ENCODE results near the gene MYCL. TPM values are rescaled to one million over a fixed set of nuclear protein-coding genes. Genes with fewer than 3 reads are reported as not detected.

Gene MYCL
- polyA plus RNA-seq, 1 experiment, result 0.77 TPM

- ChIA-PET CTCF (interaction anchor here (1.1 to 1.3 kb wide), 3 partner anchors 11 to 175 kb away, joined by 3 to 5 read pairs (median 4); partner anchors contain the start of gene MYCL), POLR2A (no interaction called here)
- no peak for DNase-seq (ENCODE audit: low read depth, low spot score)
- no peaks in the 10 kb centered on the region for H3K9me3 ChIP-seq (ENCODE audit: control insufficient read depth, insufficient read depth, low read length)
- no peak overlapping the region for H3K27ac ChIP-seq (ENCODE audit: low read depth, low read length)
- no peaks in the 10 kb centered on the region for H3K27me3 ChIP-seq (ENCODE audit: control insufficient read depth, insufficient read depth, low read length)
- no peak overlapping the region for H3K4me3 ChIP-seq (ENCODE audit: low read depth, low read length)
- TF ChIP-seq CTCF (IDR thresholded peaks at IDR 0.05; ENCODE audit: low read depth, low read length), result no peak
Observed at GRCh38 chr1:39857126-39857878, 44.4 kb downstream of the MYCL start.

- Histone ChIP-seq H3K27me3 (ENCODE audit: control insufficient read depth, insufficient read depth, low read length) (no peaks in the 10 kb centered on the region), H3K9me3 (ENCODE audit: control insufficient read depth, insufficient read depth, low read length) (no peaks in the 10 kb centered on the region), H3K27ac (ENCODE audit: low read depth, low read length) (no peak overlapping the region), H3K4me3 (ENCODE audit: low read depth, low read length) (no peak overlapping the region)
- ChIA-PET CTCF (no interaction called here), POLR2A (no interaction called here)
- TF ChIP-seq CTCF (IDR thresholded peaks at IDR 0.05; ENCODE audit: low read depth, low read length), result no peak
- DNase-seq (ENCODE audit: low read depth, low spot score), result no peak
Observed at GRCh38 chr1:39854738-39855137, 47.0 kb downstream of the MYCL start.

- Histone ChIP-seq H3K27ac (ENCODE audit: low read depth, low read length) (no peak overlapping the region), H3K4me3 (ENCODE audit: low read depth, low read length) (no peak overlapping the region), H3K9me3 (ENCODE audit: control insufficient read depth, insufficient read depth, low read length) (no peaks in the 10 kb centered on the region), H3K27me3 (ENCODE audit: control insufficient read depth, insufficient read depth, low read length) (no peaks in the 10 kb centered on the region)
- ChIA-PET POLR2A (no interaction called here), CTCF (no interaction called here)
- TF ChIP-seq CTCF (IDR thresholded peaks at IDR 0.05; ENCODE audit: low read depth, low read length), result no peak
- no peak for DNase-seq (ENCODE audit: low read depth, low spot score)
Observed at GRCh38 chr1:39854314-39854713, 47.4 kb downstream of the MYCL start.

- CTCF ChIA-PET, result interaction anchor here (1.2 kb wide), 1 partner anchor 179 kb away, joined by 3 read pairs; no protein-coding TSS in a partner anchor
- no peak for DNase-seq (ENCODE audit: low read depth, low spot score)
- H3K27ac ChIP-seq (ENCODE audit: low read depth, low read length), result no peak overlapping the region
- H3K9me3 ChIP-seq (ENCODE audit: control insufficient read depth, insufficient read depth, low read length), result no peaks in the 10 kb centered on the region
- POLR2A ChIA-PET, result no interaction called here
- no peak for TF ChIP-seq CTCF (IDR thresholded peaks at IDR 0.05; ENCODE audit: low read depth, low read length)
- H3K27me3 ChIP-seq (ENCODE audit: control insufficient read depth, insufficient read depth, low read length), result no peaks in the 10 kb centered on the region
- no peak overlapping the region for H3K4me3 ChIP-seq (ENCODE audit: low read depth, low read length)
Observed at GRCh38 chr1:39852876-39853275, 48.8 kb downstream of the MYCL start.

GRCh38 chr1:39852214-39852791 lies 49.4 kb downstream of the MYCL start:
- no peaks in the 10 kb centered on the region for H3K27me3 ChIP-seq (ENCODE audit: control insufficient read depth, insufficient read depth, low read length)
- no peaks in the 10 kb centered on the region for H3K9me3 ChIP-seq (ENCODE audit: control insufficient read depth, insufficient read depth, low read length)
- DNase-seq (ENCODE audit: low read depth, low spot score), result no peak
- no peak for TF ChIP-seq CTCF (IDR thresholded peaks at IDR 0.05; ENCODE audit: low read depth, low read length)
- CTCF ChIA-PET, result interaction anchor here (1.2 kb wide), 1 partner anchor 180 kb away, joined by 3 read pairs; no protein-coding TSS in a partner anchor
- no peak overlapping the region for H3K27ac ChIP-seq (ENCODE audit: low read depth, low read length)
- H3K4me3 ChIP-seq (ENCODE audit: low read depth, low read length), result no peak overlapping the region
- POLR2A ChIA-PET, result interaction anchor here (1.5 kb wide), 1 partner anchor 41 kb away, joined by 3 read pairs; no protein-coding TSS in a partner anchor
